GM18951 (cell line): Measurements from ENCODE around the gene HAS3.
"Not testable (repeated sequence)": the region's sequence is repeated elsewhere in the genome, so short reads cannot be mapped to it uniquely, and the experiment has no call there.

ENCODE experiments used
- POLR2A ChIP-seq: IDR thresholded peaks from 4 replicates; pipeline ENCODE4 v1.6.1; 2011; ENCODE audit warnings: mild to moderate bottlenecking; ENCODE audit not compliant: insufficient read length, insufficient read depth; ENCODE audit errors: extremely low read depth
- in situ Hi-C: fragments of 300-500 bp; cut with MboI; formaldehyde crosslinking; loops from one replicate; pipeline ENCODE4 v1.12.0; 2022; ENCODE audit warnings: low sequenced_read_pairs, mixed read lengths, inconsistent platforms; ENCODE audit not compliant: unreplicated experiment

The HAS3 gene

DNA sequence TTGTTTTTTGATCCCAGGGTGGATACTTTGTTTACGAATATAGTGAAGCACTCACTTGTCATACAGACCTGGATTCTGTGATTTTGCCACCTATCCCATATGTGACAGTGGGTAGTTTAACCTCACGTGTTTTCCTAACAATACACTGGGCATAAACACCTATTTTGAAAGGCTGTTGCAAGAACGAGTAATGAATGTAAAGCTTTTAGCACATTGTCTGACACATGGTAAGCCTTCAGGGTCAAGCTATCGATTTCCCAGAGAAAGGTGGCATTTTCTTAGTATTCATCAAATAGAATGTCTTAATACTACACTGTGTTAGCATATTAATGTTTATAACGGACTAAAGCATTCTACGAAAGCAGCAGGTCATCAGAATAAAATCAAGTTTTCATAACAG, 25.0 kb downstream of the HAS3 start:
- no peak for TF ChIP-seq POLR2A
- in situ Hi-C loops, result no loop called here

DNA sequence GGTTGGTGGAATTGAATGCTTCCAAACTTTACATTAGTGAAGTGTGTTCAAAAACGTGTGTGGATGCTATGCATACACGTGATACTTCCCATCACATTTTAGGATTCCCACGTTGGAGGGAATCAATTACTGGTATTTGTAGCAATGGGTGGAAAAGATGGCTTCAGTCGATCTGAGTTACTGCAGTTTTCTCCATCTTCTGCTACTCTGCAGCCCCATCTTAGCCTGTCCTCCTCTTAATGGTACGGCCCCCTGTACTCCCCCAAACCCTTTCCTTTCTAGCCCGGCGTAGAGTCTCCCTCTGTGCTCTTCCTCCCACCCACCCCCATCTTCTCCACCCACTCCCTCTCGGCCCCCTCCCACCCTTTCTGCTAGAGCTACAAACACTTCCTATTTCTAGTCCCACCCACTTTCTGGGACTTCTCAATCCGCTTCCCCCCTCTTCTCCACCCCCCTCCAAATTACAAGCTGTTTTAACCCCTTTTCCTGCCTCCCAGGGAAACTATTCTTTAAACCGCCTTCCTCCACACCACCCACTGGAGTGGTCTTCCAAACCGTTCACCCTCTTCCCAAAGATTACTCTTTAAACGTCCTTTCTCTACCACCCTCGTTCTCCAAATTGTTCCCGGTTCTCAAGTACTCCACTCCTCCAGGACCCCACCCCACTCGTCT, 25.9 kb downstream of the HAS3 start:
- in situ Hi-C loops, result no loop called here
- TF ChIP-seq POLR2A, result no peak

DNA sequence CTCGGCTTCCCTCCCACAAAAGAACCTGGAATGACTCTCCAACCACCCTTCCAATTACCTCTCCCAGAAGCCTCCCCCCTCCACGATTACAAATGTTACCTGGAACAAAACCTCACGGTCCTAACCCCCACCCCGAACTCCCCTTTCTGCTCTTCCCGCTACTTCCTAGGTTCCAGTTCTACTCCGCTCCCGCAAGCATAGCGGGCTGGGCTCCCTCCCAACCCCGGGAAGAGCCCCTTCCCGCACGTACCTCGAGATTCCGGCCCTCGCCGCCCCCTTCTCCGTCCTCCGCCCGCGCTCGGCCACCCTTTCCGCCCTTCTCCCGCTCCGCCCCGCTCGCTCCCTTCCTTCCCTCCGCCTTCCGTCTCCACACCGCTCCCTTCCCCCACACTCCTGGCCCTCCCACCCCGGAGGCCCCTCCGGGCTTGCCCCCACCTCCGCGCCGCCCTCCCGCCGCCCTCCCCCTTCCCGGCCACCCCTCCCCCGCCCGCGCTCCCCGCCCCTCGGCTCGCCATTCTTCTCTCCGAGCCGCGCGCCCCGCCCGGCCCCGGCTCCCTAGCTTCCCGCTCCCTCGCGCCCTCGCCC, 26.5 kb downstream of the HAS3 start:
- no peak for TF ChIP-seq POLR2A
- in situ Hi-C loops, result no loop called here

DNA sequence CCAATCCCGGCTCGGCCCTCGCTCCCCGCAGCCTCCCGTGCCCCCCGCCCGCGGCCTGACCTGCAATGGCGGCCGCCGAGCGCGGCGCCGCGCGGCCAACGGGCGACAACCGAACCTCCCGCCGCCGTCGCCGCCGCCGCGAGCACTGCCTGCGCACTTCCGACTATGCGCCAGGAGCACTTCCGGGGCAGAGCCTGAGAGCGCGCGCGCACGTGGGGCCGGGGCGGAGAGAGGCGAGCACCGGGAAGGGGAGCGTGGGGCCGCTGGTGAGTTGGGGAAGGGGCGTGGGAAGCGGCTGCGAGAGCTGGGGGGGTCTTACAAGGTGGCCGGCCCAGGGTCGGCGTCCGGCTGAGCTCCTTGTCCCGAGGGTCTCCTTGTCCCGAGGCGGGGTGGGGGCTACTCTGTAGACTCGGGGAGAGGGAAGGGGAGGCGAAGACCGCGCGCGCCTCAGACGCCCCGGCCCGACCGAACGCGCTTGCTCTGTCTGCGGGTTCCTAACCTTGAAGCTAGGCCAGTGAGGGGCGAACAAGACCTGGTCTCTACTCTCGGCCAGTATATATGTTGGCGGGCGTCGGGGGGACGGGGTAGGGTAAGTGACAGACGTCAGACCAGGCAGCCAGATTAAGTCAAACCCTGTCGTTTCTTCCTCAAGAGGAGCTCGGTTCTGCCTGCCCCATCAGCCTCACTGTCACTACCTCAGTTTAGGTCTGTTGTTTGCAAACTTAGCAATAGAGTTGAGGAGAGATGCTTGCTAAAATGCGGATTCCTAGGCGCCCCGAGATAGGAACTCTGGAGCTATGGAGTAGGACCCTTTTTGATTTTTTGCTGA, 27.2 kb downstream of the HAS3 start, which contains the start of the genes CHTF8 and UTP4:
Gene CHTF8 (minus strand): TSS at position 165 of the 829 bp plus-strand sequence. CDS start 11,130 bp downstream, outside the sequence.
Gene UTP4 (plus strand): TSS at position 226 of the 829 bp plus-strand sequence. CDS start 811 bp downstream, outside the sequence.
- peak; percentile 94 for TF ChIP-seq POLR2A
- in situ Hi-C loops, result no loop called here

DNA sequence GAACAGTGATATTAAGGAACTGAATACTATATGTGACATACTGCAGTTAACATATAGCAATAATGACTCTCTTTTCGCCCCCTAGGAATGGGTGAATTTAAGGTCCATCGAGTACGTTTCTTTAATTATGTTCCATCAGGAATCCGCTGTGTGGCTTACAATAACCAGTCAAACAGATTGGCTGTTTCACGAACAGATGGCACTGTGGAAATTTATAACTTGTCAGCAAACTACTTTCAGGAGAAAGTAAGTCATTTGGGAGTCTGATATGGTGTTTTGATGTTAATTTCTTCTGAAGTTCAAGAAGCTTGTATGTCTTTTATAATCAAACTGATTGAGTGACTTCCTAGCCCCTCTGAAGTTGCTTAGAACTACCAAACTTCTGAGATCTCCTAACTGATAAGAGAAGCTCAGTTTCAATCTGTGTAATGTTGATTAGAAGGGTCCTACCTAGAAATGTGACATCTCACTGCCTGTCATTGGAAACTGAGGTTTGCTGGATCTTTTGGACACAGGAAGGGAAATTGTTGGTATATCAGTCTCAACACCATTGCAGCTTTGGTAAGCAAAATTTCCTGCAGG, 28.0 kb downstream of the HAS3 start:
- TF ChIP-seq POLR2A, result no peak
- in situ Hi-C loops, result no loop called here

DNA sequence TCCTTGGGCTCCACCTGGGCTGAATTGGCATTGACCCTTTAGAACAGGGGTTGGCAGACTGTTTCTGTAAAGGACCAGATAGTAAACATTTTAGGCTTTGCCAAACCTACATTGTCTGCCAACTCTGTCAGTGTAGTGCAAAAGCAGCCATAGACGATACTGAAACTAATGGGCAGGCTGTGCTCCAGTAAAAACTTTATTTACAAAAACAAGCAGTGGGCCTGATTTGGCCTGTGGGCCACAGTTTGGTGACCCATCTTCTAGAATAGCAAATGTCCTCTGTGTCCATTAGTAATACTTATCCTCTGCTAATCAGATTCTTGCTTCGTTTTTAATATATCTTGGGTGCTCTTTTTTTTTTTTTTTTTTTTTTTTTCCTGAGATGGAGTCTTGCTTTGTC, 33.2 kb downstream of the HAS3 start:
- no peak for TF ChIP-seq POLR2A
- in situ Hi-C loops, result no loop called here

DNA sequence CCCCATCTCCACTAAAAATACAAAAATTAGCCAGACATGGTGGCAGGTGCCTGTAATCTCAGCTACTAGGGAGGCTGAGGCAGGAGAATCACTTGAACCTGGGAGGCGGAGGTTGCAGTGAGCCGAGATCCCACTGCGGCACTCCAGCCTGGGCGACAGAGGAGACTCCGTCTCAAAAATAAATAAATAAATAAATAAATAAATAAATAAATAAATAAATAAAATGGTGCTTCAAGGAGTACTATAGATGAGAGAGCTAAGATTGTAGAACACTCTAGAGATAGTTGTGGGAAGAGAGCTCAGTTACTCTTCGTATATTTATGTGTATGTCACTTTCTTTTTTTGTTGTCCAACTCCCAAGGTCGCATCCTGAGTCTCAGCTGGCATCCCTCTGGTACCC, 34.0 kb downstream of the HAS3 start:
- in situ Hi-C loops, result not testable (repeated sequence)

DNA sequence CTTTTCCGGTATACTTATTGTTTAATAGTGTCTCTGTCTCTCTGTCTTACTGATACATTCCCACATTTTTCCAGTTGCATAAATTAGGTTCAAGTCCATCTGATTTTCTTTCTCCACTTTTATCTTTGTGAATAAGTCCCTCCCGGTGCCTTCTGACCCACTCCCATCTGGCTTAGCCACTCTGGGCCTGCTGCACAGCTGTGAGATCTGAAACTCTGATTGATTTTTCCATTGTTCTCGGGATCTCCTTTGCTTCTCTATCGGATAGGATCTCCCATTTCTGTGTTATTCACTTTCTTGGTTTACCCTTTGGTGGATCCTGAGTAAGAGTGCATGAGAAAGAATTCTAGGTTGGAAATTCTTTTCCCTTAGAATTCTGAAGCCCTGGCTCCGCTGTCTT, 35.6 kb downstream of the HAS3 start:
- in situ Hi-C loops, result loop anchor here (10.0 kb wide), 1 partner anchor 144 kb away; no protein-coding TSS in a partner anchor
- TF ChIP-seq POLR2A, result no peak

DNA sequence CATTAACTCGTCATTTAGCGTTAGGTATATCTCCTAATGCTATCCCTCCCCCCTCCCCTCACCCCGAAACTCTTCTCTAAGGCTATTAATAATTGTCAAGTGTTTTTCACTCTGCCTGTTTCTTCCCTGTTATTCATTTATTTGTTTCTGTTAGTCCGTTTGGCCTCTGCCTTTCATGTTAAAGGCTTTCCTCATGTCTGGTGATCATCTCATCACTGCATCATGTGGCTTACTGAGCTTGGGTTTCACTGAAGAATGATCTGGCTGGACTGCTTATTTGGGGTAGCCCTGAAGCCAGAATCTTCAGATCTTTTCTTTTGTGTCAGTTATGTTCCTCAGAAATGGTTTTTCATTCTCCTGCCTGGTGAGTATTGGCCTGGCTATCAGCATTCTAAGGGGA, 36.5 kb downstream of the HAS3 start:
- in situ Hi-C loops, result loop anchor here (10.0 kb wide), 1 partner anchor 143 kb away; no protein-coding TSS in a partner anchor

DNA sequence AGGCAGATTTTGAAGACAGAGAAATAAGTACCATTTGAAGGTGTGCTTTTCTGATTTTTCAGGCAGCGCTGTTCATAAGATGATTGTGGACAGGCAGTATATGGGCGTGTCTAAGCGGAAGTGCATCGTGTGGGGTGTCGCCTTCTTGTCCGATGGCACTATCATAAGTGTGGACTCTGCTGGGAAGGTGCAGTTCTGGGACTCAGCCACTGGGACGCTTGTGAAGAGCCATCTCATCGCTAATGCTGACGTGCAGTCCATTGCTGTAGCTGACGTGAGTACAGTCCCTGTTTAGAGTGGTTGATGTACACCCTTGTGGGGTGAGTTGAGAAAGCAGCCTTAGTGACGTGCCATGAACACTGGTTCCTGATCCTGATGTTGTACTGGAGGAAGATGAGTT, 37.7 kb downstream of the HAS3 start:
- in situ Hi-C loops, result loop anchor here (10.0 kb wide), 1 partner anchor 142 kb away; no protein-coding TSS in a partner anchor
- no peak for TF ChIP-seq POLR2A

More for the DNA sequence above, 36.5 kb downstream of the HAS3 start:
- no peak for TF ChIP-seq POLR2A

DNA sequence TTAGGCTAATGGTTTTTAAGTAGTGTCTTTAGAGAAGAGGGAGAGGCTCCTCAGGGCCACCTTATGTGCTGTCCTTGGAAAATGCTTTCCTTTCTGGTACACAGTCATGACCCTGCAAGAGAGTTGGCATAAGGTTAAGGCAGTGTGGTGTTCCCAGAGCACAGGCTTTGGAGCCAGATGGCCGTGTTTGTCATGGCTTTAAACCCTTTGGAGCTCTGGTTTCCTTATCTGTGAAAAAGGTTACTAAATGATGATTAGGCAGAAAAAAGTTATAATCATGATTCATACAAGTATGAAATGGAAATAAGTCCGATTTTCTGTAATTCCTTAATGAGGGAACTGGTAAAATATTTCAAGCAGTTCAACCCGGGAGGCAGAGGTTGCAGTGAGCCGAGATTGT, 40.2 kb downstream of the HAS3 start:
- in situ Hi-C loops, result loop anchor here (10.0 kb wide), 1 partner anchor 139 kb away; no protein-coding TSS in a partner anchor
- TF ChIP-seq POLR2A, result no peak

DNA sequence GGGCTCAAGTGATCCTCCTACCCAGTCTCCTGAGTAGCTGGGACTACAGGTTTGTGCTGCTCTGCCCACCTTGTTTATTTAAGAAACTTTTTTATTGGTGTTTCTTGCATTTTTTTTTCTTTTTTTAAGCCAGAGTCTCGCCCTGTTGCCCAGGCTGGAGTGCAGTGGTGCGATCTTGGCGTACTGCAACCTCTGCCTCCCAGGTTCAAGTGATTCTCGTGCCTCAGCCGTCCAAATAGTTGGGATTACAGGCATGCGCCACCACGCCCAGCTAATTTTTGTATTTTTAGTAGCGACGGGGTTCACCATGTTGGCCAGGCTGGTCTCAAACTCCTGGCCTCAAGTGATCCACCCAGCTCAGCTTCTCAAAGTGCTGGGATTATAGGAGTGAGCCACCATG, 44.2 kb downstream of the HAS3 start:
- in situ Hi-C loops, result loop anchor here (10.0 kb wide), 3 partner anchors 115 to 155 kb away; no protein-coding TSS in a partner anchor
